NB4 (cell line): ENCODE data around the gene KRT85.

Experiments used
- CTCF ChIP-seq: IDR thresholded peaks from one replicate; pipeline ENCODE4 v1.5.1; 2012; ENCODE audit warnings: low read depth, low read length
- MAX ChIP-seq: IDR thresholded peaks from 2 replicates; pipeline ENCODE4 v1.6.1; 2011; ENCODE audit warnings: low read depth, low read length
- POLR2A ChIP-seq: IDR thresholded peaks from 2 replicates; pipeline ENCODE4 v1.6.1; 2011; ENCODE audit warnings: mild to moderate bottlenecking; ENCODE audit not compliant: insufficient read length; ENCODE audit errors: extremely low read depth

- TF ChIP-seq CTCF (no peak), POLR2A (no peak), MAX (no peak)
Observed at GRCh38 chr12:52367876-52368275, 595 bp upstream of the KRT85 start.
